ENCODE data around the gene CRIM1.
"Not testable (repeated sequence)": the region's sequence is repeated elsewhere in the genome, so short reads cannot be mapped to it uniquely, and the experiment has no call there.

CRIM1 gene

DNA sequence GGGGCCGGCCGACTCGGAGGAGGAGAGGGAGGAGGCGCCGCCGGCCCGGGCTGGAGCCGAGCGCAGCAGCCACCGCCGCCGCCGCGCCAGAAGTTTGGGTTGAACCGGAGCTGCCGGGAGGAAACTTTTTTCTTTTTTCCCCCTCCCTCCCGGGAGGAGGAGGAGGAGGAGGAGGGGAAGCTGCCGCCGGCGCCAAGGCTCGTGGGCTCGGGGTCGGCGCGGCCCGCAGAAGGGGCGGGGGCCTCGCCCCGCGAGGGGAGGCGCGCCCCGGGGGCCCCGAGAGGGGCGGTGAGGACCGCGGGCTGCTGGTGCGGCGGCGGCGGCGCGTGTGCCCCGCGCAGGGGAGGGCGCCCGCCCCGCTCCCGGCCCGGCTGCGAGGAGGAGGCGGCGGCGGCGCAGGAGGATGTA is 316 bp downstream of the CRIM1 start:
- no peak for DNase-seq

DNA sequence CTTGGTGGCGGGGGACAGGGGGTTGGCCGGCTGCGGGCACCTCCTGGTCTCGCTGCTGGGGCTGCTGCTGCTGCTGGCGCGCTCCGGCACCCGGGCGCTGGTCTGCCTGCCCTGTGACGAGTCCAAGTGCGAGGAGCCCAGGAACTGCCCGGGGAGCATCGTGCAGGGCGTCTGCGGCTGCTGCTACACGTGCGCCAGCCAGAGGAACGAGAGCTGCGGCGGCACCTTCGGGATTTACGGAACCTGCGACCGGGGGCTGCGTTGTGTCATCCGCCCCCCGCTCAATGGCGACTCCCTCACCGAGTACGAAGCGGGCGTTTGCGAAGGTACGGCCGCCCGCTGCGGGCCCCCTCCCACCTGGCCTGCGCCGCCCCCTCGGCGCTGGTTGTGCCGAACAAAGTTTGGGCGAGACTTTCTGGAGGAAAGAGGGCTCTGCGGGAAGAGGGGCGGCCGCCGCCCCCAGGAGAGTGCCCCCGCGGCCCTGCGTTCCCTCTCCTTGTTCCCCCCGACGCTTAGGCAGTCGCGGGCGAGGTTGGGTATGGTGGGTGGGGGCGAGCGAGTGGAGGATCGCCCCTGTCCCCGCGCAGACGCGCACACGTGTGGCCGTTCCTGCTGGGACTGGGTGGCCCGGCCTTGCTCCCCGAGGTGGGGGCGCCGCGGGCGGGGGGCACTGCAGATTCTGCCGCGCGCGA is 866 bp downstream of the CRIM1 start:
- DNase-seq: peak; percentile 11

DNA sequence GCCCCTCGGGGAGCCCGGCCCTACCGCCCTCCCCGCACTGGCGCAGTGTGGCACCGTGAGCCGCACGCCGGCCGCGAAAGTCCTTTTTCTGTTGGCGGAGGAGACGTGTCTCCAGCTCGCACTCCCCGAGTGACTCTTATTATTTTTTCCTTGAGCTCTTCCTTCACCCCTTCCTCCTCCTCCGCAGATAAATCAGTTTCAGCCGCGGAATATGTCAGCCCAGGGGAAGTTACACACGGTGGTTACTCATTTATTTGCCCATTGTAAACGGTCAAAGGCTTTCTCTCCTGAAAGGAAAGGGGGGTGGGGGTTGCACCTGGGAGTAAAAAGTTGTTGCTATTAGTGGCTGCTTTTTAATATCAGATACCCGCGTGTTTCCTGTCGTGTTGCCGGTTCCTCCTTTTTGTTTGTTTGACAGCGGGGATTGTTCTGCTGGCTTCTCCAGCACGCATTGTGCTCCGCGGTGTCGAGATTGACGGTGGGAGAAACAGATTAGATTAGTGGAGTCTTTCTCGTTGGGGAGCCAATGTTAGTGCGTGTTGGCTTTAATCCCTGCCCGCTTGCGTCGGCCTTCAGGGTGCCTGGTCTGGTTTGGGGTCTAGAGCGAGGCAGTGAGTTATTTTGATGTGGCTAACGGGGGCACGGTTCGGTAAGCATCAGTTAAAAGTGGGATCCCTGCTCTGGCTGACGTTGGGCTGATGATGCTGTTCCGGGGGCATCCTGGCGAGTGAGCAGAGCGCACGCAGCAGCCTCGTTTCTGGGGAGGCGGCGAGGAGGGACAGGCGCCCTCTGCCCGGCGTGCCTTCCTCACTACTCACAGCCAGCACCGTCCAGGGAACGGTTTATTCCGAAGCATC is 1.6 kb downstream of the CRIM1 start:
- DNase-seq: no peak

DNA sequence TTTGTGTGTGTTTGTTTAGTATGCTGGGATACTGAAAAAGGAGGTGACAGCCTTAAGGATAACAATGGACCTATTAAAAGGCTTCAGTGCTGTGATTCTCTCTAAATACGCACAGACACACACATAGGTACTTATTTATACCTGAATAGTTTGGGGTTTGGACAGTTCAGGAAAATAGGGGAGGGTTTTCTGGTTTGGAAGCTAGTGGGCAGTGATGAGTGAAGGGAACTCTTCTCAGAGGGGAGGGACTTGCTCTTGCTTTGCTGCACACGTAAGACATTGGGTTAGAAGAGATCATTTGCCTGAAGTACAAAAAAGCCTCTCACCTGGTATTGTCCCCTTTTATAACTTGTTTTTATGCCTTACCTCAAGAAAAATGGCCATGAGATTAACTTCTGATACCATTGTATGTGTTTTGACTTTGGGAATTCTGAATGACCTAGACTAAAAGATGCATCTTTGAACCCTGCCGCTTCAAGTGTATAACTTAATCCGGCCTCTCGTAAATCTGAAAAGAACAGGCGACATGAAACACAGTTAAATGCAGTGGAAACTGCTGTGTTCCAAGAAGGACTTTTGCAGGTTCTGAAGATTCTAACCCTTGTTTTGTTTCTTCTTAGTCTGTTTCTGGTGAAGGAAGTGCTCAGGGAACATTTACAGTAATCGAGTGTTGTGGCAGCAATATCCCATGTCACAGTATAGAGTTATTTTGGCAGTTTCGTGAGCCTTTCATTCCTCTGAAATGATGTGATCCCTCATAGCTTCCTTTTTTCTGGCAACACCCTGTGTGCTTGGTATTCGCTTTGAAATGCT is 2.5 kb downstream of the CRIM1 start:
- no peak for DNase-seq

- no peak for DNase-seq
Measured at GRCh38 chr2:36359067-36359466, 3.5 kb downstream of the CRIM1 start.

GRCh38 chr2:36360063-36360462 is 4.5 kb downstream of the CRIM1 start:
- DNase-seq: no peak

DNA sequence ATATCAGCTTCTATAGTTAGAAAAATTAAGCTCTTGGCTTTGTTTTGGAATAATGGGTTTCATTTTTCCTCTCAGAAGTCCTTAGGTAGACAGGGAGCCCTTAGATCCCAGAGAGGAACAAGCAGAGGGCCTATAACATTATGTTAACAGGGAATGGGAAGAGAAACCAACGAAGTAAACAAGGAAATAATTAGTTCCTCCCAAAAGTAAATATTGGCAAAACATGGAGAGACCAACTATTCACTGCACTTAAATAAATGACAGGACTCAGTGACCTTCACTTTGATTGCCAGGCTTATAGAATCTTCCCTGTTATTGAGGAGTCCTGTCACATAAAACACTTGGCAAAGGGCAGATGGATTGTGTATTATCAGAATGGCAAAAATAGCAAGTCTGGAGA is 5.3 kb downstream of the CRIM1 start:
- DNase-seq: no peak

GRCh38 chr2:36361396-36361795 is 5.8 kb downstream of the CRIM1 start:
- no peak for DNase-seq

DNA sequence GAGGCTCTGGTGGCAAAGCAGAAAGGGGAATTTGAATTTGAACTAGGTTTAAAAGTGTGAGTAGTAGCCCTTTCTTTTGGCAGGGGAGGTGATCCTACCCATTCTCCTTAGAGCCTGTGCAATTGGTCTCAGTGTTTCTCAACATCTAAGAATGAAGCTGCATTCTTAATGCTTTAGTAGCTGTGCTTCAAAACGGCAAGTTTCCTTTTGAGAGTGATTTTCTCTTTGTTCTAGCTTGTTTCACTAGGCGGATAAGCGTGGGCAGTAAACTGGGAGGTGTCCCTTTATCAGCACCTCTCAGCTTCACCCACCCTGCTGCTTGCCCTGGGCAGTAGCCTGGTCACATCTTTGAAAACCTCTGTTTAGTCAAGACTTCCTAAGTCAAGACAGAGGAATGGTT is 6.7 kb downstream of the CRIM1 start:
- DNase-seq: no peak

DNA sequence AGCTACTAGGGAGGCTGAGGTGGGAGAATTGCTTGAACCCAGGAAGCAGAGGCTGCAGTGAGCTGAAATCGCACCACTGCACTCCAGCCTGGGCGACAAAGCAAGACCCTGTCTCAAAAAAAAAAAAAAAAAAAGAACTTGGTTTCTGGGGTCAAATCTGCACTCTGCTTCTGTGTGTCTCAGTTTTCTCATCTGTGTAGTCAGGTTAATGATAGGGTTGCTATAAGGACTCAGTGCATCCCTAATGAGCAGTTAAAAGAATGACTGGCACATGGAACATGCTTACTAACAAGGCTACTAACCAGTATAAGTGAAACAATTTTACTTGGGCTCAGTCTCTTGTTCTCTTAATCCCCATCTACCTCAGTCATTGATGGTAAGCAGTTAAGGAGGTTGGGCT is 7.5 kb downstream of the CRIM1 start:
- DNase-seq: not testable (repeated sequence)

- no peak for DNase-seq
Measured at GRCh38 chr2:36366491-36367120, 11.0 kb downstream of the CRIM1 start.

GRCh38 chr2:36367486-36367885 is 11.9 kb downstream of the CRIM1 start:
- DNase-seq: no peak

DNA sequence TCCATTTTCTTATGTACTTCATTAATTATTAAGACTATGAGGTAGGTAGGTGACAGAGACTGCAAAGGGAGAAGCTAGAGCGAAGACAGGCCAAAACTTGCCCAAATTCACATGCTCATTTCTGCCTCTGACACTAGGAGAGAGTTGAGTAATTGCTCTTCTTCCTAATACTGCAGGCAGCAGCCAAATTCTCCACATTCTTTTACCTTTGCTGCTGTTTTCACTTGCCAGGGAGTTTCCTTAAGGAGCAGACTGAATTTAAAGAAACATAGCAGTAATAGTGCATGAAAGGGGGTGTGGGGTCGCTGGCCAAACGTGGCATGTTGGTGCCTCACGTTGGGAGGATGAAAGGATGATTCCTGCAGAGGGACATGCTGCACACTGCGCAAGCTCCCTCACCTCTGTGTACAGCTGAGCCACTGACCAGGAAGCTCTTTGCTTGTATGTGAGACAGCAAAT is 12.3 kb downstream of the CRIM1 start:
- no peak for DNase-seq

DNA sequence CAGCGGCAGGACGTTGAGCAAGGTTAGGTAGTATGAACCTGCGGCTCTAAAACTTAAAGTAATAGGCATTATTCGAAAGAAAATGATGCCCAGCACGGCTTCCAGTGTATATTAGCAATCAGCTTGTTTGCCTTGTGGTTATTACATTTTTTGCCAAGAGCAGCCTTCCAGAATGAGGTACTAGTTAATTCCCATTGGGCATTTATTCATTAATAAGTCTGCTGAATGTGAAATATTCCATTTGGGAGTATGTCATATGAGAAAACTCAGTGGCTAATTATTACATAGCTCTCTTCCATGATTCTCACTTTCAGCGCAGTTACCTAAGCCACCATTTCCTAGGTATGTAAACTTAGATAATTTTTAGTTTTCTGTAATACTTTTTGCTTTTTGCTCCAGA is 12.9 kb downstream of the CRIM1 start:
- DNase-seq: no peak

- no peak for DNase-seq
Measured at GRCh38 chr2:36369163-36369562, 13.6 kb downstream of the CRIM1 start.

- no peak for DNase-seq
Measured at GRCh38 chr2:36369716-36370115, 14.1 kb downstream of the CRIM1 start.

DNA sequence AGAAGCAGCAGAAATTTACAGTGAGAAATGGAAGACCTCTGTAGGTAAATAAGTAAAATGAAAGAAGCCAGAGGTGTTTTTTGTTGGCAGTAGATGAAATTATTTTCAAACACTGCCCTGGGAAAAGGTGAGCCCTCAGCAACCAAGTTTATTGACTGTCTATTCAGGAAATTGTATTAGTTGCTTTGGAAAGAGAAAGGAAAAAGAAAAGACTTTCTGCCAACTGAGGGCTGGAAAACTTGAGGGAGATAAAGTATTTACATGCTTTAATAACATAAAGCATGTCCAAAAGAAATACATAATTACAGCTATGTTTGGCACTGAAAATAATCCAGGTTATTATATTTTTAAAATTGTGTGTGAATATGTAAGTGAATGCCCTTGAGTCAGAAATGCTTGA is 14.7 kb downstream of the CRIM1 start:
- no peak for DNase-seq

- no peak for DNase-seq
Measured at GRCh38 chr2:36371070-36371874, 15.7 kb downstream of the CRIM1 start.

DNA sequence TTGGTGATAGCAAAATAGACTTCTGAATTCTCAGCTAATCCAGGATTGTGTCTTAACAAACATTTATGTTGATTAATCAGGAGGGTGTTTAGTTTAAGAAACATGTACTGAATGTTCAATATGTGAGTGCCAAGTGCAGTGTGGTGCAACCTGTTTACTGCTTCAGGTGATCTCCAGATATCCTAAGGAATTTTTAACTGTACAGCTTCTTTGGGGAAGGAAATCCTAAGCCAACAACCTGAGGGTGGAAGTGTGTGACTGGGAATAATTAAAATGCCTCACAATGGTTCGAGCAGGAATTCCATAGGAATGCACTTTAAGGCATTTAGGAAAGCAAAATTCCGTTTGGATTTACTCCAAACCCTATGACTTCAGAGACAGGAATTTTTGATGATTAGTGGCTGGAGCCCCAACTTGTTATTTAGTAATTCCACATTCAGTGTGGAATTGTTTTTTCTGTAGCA is 16.4 kb downstream of the CRIM1 start:
- no peak for DNase-seq

DNA sequence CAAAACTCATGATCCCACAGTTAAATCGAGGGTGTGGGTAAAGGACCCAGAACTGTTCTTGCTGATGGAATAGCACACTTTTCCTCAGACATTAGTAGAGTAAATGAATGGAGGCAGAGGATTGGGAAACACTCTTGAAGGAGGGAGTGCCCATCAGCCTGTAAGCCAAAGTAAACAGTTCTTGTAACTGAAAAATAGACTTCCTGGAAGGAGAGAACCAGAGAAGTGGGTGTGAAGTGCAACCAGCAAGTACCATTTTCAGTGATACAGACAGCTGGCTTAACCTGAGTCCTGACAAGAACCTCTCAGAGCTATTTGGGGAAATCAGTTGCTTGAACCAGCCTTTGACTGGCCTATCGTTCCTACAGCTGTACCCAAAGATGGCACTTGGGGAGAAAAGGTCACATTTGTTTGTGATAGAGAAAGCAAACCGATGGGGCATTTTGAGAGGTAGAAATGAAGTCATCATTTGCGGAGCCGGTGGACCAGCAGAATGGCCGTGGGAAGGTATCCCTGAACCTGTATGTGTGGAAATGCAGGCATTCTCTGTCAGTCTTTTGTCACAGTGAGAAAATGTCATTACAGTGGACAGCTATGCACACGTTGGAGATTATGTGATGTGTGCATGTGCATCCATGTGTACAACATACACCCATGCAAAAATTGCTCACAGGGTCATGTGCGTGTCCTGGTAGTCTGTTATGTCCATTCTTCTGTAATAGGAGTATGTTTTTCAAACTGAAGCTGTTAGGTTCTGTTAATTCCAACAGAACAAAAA is 17.8 kb downstream of the CRIM1 start:
- DNase-seq: no peak

GRCh38 chr2:36374585-36374984 is 19.0 kb downstream of the CRIM1 start:
- no peak for DNase-seq

Data from NCI-H2171 treated with DMSO at 0.1 percent for 48 hours (cell line).